GM21576 (cell line): ENCODE data around the gene PAX3.

Source experiments
- ATAC-seq: cut with Tn5 transposase; IDR thresholded peaks from one replicate; pipeline ENCODE4 v1.9.1; 2021; ENCODE audit warnings: mild to moderate bottlenecking, moderate library complexity; ENCODE audit not compliant: unreplicated experiment

Gene PAX3

DNA sequence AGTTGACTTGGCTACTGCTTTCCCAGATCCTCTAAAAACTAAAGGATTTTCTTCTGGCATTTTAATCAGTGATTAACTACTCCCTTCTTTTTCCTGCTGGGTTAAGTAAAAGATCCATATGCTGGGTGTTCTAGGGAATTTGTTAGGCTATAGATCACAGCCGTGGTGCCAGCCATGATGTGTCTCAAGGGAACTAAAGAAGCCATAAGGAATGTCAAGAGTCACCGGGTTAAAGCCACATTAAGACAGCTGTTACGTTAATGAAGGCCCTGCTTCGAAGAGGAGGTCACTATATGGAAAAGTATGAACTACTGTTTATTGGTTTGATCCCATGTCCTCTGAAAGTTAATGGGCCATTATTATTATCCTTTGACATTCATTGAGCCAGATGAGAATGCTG is 70.7 kb downstream of the PAX3 start:
- ATAC-seq, result no peak

DNA sequence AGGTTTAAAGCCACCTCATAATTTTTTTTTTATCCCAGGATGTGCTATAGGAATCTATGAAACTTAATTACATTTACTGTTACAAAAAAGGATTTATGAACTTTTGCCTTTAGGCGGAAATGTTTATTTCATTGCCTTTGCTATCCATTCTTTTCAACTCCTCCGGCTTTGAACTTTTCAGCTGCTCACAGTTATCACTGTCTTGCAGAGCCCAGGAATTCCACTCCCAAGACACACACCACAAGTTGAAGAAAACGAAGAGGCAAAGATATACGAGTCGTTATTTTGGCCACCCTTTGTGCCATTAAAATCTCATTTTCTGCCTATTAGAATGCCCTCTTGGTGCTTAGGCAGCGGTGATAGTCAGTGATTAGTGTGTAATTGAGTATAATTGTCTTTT is 80.0 kb downstream of the PAX3 start:
- ATAC-seq, result no peak

DNA sequence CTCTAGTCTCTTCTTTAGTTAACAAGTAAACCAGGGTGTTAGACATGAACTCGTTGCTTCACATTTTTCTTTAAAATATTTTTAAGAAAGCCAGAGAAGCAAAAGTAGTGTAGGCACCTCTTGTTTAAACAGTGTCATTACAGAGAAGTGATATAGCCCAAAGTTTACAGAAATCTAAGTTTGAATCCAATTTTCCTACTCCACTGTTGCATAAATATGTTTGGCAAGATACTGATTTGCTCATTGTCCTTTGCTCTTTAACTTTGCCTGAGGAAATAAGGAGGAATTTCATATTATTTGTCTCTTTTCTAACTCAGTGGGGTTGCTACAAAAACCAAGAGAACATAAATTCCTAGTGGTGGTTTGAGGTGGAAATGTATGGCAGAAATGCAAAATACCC is 81.1 kb downstream of the PAX3 start:
- ATAC-seq, result no peak

DNA sequence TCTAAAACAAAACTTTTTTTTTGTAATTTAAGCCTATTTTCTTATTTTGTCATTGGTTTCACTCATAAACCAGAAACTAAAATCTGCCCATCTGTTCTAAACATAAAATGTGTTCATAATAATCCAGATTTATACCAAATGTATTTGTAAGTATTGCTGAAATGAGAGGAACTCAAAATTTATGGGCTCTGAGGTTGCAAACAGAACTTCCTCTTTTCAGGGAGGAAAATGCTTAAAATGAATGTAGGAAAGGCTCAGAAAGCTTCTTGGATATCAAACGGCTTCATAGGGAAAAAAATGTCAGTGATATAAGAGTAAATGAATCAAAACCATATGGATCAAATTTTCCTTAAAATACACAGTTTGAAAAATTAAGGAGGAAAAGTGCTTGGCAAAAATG is 83.9 kb downstream of the PAX3 start:
- no peak for ATAC-seq

- ATAC-seq, result no peak
Measured at GRCh38 chr2:222213049-222213448, 85.7 kb downstream of the PAX3 start.

- ATAC-seq, result no peak
Measured at GRCh38 chr2:222212571-222212970, 86.2 kb downstream of the PAX3 start.

DNA sequence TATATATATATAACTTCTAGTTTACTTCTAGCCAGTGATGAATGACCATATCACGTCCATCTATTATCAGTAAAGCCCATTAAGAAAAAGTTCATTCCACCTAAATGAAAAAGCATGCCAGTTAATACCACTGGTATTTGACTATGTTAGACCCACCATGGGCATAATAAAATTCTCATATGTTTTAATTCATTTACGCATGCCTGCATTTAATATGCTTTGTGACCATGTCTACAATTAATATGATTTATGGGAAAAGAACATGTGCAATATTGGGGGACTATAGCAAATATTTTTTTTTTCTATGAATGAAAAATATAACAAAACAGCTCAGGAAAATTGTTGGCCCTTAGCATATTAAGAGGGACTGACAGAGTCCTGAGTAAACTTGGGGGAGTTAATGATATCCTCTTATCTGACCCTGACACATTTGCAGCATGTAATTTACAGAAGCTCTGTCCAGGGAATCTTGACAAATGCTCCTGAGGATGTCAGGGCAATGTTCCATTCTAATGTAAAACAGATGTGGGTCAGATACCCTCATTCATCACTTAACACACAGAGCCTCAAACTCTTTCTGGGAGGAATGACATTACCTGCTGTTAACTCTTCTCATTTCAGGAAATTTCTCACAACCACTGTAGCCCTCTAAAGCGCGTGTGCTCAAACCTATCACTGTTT is 90.6 kb downstream of the PAX3 start:
- ATAC-seq, result no peak

DNA sequence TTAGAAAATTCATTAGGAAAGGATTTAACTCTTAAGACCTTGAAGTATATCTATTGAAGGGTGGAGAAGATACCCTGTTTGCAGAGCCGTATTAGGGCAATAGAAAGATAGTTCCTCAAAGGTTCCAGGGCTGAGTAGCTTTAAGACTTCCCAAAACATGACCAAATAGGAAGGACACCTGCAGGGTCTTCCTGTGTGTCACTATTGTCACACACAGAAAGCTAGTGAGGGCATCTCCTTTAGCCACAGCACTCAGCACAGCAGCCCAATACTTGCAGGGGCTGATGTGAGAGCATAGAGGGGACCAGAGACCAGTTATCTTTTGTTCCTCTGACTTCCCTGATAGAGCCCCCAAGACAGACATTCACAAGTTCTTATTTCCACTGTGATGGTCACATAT is 93.7 kb downstream of the PAX3 start:
- ATAC-seq, result no peak

- no peak for ATAC-seq
Measured at GRCh38 chr2:222203041-222203440, 95.8 kb downstream of the PAX3 start.

DNA sequence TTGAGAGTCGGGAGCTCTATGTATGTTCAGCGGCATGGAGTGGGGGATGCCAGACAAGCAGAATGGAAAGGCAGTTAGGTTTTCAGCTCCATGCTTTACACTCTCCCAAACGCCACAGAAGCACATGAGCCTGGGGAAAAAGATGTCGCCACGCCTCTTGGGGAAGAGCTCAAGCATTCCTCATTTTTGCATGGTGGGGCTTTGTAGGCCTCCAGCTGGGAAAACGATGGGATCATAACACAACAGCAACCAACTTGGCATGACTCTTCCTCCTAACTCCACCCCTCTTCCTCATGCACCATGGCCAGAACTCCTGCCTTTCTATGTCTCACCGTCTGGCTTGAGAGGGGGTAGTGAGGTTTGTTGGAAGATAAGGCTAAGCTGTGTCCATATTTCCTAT is 102.6 kb downstream of the PAX3 start:
- no peak for ATAC-seq

DNA sequence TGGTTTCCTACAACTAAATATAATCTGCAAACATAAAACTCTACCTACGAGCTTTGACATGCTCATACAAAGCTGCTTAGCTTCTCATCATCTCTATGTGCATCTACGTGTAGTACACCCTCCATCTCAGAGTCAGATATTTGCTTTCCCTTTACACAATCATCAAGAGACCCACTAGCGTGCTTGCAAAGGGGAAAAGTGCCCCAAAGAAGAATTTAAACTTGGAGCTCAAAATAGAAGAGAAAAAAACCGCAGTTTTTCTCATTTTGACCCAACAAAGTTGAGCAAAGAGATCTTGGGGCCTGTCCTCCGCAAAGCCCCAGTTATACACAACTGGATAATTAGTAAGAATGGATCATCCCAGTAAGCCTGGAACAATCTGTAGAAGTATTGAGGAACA is 104.1 kb downstream of the PAX3 start:
- no peak for ATAC-seq

DNA sequence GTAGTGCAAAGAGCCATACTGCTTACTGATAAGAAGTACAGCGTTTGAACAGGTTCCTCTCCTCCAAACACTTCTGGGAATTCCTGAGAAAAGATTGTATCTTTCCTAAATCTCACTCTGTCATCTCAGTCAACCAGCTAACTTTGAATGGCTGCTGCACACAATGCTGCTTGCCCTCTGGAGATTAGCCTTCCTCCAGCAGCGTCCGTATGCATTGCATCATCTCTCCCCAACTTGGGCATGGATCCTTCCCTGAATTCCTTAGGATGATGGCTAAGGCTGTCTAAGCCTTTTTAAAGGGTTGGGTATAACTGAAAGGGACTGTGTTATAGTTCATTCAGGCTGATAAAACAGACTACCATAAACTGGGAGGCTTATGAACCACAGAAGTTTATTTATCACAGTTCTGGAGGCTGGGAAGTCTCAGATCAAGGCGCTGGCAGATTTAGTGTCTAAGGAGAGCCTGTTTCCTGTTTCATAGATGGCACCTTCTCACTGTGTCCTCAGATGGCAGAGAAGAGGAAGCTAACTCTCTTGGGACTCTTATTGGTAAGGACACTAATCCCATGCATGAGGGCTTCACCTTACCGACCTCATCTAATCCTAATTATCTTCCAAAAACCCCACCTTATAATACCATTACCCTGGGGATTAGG is 105.3 kb downstream of the PAX3 start:
- ATAC-seq, result no peak

GRCh38 chr2:222180619-222181018 is 118.2 kb downstream of the PAX3 start:
- ATAC-seq, result no peak

DNA sequence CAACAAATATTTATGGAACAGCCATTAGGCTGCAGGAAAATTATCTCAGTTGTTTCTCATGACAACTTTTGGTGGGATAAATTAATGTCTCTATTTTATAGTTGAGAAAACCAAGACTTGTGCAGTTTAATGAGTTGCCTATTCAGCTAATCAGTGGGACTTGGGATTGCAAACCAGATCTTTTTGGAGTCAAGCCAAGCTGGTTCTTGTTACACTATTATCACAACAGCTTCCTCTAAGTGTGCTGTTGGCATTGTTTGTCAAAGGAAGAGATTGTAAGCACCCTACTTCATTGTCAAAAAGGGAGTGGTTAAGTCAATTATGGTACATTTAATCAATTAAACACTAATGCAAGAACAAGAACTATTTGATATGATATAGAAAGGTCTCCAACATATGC is 119.2 kb downstream of the PAX3 start:
- no peak for ATAC-seq

- no peak for ATAC-seq
Measured at GRCh38 chr2:222178450-222178849, 120.3 kb downstream of the PAX3 start.

- no peak for ATAC-seq
Measured at GRCh38 chr2:222176890-222177289, 121.9 kb downstream of the PAX3 start.

DNA sequence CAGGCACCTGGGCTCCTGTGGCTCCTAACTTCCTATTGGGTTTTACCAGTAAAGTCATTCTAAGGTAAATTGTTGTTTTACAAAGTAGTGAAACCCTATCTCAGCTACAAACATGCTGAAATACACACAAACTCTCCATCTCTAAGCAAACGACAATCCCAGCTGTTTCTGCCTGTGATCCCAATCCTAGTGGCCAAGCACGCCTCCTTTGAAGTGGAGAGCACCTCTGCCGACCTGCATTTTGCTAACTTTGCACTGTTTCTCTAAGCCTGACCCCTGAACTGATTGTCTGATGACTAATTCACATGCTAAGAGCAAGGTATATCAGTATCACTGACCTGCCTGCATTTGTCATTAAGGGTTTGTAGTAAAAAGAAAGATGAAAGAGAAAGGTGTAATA is 124.3 kb downstream of the PAX3 start:
- no peak for ATAC-seq

DNA sequence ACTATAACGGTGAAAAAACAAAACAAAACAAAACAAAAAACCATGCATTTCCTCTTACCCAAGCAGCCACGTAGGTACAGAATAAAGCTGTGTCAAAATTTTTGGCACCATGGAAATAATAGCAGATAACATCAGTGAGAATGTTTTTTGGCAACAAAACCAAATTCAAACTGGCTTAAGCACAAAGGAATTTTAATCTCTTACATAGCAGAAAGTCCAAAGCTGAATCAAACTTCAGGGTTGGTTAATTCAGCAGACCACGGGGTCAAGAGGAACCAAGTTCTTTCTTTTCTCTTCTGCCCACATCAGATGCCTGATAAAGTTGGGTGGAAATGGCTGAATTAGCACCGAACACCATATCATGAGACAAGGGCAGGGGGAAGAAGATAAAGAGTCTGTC is 129.5 kb downstream of the PAX3 start:
- ATAC-seq, result no peak

- no peak for ATAC-seq
Measured at GRCh38 chr2:222167762-222168161, 131.0 kb downstream of the PAX3 start.

- ATAC-seq, result no peak
Measured at GRCh38 chr2:222160944-222161343, 137.9 kb downstream of the PAX3 start.

- ATAC-seq, result no peak
Measured at GRCh38 chr2:222160125-222160524, 138.7 kb downstream of the PAX3 start.

GRCh38 chr2:222159221-222159620 is 139.6 kb downstream of the PAX3 start:
- no peak for ATAC-seq
